Activated T-cell treated with anti-CD3 and anti-CD28 coated beads for 48 hours (primary cell): ENCODE measurements around the gene KIF26A.

ENCODE experiments used
- DNase-seq: peaks from one replicate; pipeline ENCODE4 v3.0.0-alpha.2; 2020; ENCODE audit warnings: low read depth

The KIF26A gene

DNA sequence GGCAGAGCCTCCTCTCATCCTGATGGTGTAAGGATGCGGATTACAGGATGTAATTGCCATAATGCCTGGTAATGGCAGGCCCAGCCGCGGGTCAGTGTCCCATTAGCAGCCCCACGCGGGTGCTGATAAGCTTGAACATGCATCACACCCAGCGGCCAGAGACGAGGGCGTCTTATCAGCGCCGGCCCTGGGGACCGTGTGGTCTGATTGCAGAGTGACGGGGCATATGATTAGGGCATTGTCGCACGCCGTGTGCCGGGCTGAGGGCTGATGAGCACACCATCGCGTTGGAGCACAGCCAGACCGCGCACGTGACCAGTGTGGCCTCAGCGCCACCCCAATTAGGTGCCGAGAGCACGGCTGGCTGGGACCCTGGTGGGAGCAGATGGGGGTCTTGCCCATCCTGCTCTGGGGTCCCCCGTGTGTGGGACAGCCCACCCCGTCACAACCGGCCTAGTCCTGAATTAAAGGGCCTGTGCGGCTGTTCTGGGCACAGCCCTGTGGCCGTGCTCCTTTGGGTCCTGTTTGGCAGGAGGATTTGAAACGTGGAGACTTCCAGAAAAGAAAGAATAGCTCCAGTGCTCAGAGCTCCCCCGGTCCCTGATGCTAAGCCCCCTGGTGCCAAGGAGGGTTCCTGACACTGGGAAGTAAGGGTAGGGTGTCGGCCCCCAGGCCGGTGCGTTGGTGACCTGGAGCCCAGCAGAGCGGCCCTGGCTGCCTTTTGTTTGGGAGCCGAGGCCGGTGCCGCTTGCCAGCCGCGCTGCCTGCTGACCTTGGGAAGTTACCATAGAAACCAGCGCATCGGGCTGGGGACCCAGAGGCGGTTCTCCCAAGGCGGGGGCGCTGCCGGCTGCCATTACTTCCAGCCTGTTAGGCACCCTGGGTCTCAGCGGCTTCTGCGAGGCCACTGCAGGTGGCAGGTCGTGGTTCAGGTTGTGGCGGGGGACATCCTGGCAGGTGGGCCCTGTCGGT, 20.7 kb downstream of the KIF26A start:
- DNase-seq, result no peak

DNA sequence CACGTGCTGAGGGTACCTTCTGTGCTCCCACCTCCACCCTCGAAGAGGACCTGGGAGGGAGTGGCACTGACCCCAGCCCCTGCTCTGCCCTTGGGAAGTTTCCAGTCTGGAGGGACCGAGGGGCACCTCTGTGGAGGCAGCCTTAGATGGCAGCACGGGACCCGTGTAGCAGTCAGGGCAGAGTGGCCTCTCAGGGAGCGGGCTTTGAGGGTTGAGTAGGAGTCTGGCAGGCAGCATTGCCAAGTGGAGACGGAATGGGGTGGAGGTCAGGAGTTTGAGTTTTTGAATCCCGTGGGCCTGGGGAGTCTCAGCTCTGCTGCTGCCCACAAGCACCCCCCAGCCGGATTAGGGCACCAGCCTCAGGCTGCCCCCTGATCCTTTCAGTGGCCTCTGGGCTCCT, 21.6 kb downstream of the KIF26A start:
- no peak for DNase-seq

DNA sequence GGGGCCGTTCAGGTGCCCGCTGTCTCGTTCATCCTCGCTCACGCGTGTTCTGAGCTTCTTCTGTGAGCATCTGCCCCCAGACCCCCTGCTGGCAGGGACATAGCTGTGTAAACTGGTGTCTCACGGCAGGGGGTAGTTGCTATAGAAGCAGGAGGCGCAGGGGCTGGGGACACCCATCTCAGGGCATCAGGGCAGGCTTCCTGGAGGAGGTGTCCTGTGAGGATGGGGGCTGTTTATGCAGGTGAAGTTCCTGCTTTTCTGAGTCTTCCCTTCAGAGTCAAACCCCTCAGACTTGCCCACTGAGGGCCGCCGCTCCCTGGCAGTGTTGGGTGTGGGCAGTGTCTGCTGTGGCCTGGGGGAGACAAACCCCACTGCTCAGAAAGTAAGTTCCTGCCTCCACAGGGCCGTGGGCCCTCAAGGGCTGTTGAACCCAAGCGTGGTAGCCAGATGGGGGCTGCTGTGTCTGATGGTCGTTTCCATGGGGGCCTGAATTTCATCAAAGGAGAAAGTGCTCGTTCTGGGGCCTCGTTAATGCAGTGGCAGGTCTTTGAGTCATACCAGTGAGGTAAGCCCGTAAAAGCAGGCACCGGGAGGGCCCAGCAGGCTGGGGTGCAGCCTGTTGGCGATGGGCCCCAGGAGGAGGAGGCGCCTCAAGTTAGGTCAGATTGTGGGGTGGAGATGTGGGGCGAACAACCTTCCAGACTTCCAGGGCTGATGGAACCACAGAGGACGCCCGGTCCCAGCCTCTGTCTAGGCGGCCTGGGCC, 23.4 kb downstream of the KIF26A start:
- no peak for DNase-seq

DNA sequence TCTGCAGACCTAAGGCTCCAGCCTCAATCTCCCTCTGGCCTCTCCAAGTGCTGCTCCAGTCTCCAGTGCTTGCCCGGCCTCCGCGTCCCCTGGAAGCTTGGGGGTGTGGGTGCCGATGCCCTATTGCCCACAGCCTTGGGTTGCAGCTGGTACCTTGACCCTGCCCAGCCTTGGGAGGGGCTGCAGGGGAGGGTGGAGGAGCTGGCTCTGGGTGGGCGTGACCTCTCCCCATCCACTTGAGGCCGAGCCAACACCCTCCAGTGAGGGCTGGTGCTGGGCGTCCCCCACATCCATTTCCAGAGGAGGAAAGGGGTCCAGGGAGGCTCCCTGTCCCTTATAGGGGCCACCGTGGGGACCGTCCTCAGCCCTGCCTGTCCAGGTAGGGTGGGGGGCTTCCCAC, 24.1 kb downstream of the KIF26A start:
- no peak for DNase-seq

DNA sequence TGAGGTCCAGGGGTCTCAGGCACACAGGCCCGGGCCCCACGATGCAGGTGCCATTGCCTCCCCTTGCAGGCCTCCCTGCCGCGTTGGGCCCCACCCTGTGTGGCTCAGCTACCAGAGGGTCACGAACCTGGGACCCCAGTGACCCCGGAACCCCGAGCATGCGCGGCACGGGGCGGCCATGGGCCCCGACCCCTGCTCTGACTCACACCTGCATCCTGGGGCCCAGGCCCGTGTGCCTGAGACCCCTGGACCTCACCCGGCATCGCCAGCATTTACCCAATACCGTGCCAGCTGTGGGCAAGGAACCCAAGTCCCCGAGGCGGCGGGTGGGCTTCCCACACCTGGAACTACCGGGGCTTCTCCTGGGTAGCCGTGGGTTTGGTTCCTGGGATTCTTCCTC, 25.2 kb downstream of the KIF26A start:
- no peak for DNase-seq

DNA sequence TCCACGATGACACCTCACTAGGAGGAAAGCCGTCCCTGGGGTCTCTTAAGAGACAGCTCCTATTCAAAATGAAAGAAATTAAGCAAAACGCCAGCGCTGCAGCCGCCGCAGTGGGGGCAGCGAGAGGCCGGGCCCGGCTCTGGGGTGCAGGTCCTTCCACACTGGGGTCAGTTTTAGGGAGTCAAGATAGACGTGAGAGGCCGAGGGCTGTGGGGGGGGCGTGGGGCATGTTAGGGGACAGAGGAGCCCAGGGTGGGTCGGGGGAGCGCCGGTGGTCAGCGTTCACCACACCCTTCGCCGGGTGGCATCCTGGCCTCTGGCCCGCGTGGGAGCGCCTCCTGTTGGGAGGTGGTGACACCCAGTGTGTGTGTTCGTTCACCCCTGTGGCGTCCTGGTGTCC, 25.7 kb downstream of the KIF26A start:
- no peak for DNase-seq

DNA sequence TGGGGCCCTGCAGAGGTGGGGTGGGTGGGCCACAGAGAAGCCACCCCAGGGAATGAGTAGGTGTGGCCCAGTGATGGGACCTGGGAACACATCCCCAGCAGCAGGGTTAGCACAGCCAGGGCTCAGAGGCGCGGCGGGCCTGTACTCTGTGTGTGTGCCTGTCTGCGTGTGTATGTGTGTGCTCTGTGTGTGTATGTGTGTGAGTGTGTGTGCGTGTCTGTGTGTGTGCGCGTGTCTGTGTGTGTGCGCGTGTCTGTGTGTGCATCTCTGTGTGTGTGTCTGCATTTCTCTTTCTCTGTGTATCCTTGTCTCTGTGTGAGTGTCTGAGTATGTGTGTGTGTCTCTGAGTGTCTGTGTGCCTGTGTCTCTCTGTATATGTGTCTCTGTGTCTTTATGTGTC, 26.1 kb downstream of the KIF26A start:
- DNase-seq, result no peak

DNA sequence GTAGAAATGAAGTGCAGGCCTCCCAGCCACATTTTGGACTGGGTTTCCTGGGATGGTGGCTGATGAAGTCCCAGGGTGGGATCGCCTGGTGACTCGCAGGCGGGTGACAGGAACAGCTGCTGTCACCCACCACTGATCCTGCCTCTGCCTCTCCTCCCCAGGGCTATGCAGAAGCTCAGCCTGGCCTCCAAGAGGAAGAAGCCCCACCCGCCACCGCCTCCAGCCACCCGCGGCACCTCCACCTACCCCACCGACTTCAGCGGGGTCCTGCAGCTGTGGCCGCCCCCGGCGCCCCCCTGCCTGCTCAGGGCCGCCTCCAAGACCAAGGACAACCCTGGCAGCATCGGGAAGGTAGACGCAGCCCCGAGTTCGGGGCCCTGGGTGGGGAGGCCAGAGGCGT, 28.3 kb downstream of the KIF26A start:
- DNase-seq, result no peak

DNA sequence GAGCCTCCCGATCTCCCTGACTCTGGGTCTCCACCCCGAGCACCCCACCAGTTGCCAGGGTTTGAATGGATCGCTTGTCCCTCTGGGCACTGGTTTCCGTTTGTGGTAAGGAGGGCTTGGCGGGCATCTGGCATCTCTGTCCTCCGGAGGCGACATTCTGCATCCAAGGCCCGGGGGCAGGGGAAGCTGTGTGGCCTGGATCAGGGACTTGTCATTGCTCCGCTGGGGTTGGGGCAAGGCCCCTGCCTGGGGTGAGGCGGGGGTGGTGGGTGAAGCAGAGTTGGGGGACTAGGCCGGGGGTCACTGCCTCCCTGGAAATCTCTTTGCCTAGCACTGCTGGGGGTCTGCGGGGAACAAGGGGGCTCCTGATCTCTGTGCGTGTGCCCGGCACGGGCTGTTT, 30.2 kb downstream of the KIF26A start:
- no peak for DNase-seq

DNA sequence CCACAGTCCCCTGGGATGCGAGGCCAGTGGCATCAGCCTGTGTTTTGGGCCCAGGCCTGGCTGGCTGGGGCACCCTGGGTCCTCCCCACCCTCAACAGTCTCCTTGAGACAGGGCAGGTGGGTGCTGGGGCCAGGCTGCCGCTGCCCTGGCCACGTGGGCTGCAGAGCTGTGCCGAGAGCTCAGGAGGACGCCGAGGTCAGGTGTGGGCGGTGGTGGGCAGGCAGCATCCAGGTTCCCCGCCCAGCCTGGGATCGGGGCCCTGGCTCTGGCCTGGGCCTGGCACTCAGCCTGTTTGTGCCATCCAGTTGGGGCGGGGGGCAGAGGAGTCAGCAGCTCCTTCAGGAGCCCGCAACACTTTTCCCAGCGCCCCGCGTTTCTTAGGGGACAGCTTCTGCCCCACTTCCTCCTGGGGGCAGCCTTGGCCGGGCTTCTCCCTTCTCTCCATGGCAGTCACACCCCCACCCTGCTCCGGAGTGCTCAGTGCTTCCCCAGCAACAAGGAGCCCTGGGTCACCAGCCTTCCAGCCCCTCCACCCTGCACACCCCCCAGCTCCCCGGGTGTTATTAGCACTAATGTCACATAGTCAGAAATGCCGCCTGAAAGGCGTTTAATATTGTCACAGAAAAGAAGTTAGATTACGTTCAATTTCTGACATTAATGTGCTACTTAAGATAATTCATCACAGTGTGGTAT, 30.8 kb downstream of the KIF26A start:
- DNase-seq, result no peak

DNA sequence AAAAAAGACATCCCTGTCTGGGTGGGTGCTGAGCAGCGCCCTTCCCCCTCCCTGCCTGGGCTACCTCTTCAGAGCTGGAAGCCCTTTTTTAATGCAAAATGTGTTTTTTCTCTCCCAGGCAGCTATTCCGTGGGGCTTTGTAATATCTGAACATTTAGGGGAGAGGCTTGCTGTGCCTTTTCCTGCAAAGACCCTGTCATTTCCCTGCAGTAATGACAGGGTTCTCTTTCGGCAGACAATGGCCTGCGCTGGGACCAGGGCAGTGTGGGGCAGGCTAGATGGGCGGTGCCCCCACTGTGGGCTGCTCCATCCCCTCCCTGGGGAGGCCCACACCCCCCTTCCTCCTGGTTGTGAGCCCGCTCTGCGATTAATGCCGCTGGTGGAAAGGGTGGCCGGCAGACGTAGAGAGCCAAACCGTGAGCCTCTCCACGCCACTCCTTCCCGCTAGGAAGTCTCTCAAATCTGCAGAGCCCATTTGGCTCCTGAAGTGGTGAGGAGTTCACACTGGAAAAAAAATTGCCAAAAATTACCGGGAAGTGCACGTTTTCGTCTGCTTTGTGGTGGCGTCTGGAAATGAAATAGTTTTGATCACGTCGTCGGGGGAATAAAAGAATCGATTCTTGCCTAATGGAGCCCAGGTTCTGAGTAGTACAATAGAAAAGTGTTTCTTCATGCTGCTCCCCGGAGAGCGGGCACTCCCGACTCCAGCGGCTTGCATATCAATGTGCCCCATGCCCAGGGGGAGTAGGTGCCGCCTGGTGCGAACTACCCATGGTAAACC, 31.5 kb downstream of the KIF26A start:
- DNase-seq, result no peak

DNA sequence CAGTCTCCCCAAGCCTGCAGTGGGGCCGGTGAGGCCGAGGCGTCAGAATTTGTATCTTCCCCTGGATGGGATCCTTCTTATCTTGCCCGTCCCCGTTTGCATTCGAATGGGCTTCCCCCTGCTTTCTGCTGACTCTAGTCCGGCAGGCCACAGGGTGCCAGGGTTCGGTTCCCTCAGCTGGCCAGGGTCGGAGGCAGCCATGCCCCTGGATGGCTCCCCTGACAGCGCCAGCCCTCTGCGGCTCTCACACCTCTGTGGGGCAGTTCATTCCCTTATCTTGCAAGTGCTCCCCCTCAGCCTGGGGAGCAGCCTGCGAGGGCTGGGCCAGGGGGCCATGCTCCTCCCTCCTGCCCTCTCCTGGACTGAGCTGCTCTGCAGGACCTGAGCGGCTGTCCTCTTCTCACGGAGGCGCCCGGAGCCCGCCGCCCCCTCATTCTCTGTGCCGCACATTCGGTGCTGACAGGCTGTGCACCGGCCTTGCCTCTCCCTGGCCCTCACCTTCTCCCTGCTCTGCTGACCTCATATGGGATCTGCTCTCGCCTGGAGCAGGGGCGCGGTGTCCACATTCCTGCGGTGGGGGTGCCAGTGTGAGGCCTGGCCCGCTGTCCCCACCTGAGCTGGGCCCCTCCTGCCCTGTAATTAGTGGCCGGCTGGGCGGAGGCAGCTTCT, 32.8 kb downstream of the KIF26A start:
- no peak for DNase-seq

DNA sequence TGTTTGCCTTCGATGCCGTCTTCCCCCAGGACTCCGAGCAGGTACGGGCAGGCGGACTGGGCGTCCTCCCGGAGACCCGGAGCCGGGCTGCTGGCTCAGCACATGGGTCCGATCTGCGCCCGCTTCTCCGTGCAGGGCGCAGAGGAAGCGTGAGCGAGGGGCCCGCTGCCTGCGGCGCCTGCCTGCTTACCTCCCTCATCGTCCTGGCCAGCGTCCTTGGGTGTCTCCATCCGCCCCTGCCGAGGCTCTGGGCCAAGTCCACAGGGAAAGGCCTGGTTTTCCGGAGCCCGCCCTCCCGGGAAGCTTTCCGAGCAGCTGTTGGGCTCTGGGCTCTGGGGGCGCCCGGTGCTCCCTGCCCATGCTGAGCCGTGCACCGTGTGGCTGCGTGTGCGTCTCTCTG, 33.5 kb downstream of the KIF26A start:
- DNase-seq, result no peak

DNA sequence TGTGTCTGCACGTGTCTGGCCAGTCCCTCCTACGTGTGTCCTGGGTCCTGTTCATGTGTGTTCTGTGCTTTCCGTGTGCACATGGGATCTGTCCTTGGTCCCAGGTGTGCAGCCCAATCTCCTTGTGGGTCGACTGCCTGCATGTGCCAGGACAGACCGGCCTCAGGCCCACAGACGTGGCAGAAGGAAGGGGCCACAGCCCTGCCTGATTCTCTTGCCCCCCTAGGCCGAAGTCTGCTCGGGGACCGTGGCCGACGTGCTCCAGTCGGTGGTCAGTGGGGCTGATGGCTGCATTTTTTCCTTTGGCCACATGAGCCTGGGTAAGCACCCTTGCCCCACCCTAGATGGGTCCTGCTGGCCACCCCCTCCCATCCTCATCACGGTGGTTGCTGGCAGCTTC, 34.0 kb downstream of the KIF26A start:
- no peak for DNase-seq

DNA sequence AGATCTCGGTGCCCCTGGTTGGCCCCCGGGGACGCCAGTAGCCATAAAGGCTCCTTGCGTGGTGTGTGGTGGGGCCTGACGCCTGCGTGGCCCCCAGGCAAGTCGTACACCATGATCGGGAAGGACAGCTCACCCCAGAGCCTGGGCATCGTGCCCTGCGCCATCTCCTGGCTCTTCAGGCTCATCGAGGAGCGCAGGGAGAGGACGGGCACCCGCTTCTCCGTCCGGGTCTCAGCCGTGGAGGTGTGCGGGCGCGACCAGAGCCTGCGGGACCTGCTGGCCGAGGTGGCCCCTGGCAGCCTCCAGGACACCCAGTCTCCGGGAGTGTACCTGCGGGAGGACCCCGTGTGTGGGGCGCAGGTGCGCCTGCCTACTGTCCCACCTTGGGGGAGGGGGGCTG, 34.5 kb downstream of the KIF26A start:
- DNase-seq, result no peak

DNA sequence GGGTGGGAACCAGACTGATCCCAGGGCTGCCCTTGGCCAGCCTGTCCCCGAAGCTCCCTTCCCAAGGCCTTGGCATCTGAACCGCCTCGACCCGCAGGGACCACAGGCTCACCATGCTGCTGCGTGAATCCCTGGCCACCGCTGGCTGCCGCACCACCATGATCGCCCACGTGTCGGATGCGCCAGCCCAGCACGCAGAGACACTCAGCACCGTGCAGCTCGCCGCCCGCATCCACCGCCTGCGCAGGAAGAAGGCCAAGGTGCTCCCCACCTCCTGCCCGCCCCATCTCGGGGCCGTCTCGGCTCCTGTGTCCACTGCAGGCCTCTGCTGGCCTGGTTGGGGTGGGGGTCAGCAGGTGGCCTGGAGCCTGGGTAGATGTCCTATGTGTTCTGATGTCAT, 35.7 kb downstream of the KIF26A start:
- no peak for DNase-seq

DNA sequence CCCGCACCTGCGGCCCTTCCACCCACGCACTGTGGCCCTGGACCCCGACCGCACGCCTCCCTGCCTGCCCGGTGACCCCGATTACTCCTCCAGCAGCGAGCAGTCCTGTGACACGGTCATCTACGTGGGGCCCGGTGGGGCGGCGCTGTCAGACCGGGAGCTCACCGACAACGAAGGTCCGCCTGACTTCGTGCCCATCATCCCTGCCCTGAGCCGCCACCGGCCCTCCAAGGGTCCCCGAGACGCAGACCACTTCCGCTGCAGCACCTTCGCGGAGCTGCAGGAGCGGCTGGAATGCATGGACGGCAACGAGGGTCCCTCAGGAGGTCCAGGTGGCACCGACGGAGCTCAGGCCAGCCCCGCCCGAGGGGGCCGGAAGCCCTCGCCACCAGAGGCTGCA, 36.7 kb downstream of the KIF26A start:
- no peak for DNase-seq

DNA sequence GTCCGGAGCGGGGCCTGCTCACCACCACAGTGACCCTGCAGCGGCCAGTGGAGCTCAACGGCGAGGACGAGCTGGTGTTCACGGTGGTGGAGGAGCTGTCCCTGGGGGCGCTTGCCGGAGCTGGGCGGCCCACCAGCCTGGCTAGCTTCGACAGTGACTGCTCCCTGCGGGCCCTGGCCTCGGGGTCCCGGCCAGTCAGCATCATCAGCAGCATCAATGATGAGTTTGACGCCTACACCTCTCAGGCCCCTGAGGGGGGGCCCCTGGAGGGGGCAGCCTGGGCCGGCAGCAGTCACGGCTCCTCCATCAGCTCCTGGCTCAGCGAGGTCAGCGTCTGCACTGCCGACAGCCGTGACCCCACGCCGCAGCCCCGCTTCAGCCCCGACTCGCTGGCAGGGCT, 37.4 kb downstream of the KIF26A start:
- no peak for DNase-seq

DNA sequence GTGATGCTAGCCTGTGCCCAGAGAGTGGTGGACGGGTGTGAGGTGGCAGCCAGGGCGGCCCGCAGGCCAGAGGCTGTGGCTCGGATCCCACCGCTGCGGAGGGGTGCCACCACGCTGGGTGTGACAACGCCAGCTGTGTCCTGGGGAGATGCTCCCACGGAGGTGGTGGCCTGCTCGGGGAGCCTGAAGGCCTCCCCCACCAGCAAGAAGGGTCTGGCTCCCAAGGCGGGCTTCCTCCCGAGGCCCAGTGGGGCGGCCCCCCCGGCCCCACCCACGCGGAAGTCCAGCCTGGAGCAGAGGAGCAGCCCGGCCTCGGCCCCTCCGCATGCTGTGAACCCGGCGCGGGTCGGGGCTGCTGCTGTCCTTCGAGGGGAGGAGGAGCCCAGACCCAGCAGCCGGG, 38.2 kb downstream of the KIF26A start:
- no peak for DNase-seq

DNA sequence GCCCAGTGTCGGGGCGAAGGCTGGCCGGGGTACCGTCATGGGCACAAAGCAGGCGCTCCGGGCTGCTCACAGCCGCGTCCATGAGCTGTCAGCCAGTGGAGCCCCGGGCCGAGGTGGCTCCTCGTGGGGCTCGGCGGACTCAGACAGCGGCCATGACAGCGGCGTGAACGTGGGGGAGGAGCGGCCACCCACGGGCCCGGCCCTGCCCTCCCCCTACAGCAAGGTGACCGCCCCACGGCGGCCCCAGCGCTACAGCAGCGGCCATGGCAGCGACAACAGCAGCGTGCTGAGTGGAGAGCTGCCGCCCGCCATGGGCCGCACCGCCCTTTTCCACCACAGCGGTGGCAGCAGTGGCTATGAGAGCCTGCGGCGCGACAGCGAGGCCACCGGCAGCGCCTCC, 39.0 kb downstream of the KIF26A start:
- DNase-seq, result no peak

DNA sequence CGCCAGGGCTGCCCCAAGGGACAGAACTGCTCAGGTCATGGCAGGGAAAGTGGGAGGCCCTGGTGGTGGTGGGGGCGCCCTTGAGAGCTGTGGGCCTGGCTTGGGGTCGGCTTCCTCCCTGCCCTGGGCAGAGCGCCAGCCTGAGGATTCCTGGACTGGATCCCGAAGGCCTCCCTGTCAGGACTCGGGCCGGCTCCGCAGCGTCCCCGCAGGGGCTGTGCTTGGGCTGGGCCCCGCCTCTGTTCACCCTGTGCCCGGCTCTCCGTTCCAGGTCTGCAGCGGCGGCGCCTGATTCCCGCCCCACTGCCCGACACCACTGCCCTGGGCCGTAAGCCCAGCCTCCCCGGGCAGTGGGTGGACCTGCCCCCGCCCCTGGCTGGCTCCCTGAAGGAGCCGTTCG, 39.9 kb downstream of the KIF26A start:
- no peak for DNase-seq
